ENCODE data around the gene ENDOV.
A peak's percentile ranks its signal among the peaks of the same experiment; 100 is the strongest.

The ENDOV gene

GRCh38 chr17:80414803-80415625, at the start of gene ENDOV:
Gene ENDOV, plus strand, starts transcription at chr17:80415167. Its CDS starts 28 bp downstream, at chr17:80415195.
- peak; percentile 92 to 94 for DNase-seq

GRCh38 chr17:80365983-80366382, 49.0 kb upstream of the ENDOV start:
- DNase-seq, result no peak

- no peak for DNase-seq
These were observed 47.5 kb upstream of the ENDOV start for GRCh38 chr17:80367503-80367902.

- DNase-seq, result no peak
These were observed 43.8 kb upstream of the ENDOV start for GRCh38 chr17:80371196-80371595.

GRCh38 chr17:80372456-80372855, 42.5 kb upstream of the ENDOV start:
- no peak for DNase-seq

GRCh38 chr17:80372922-80373570, 41.9 kb upstream of the ENDOV start:
- DNase-seq, result no peak

- DNase-seq, result no peak
These were observed 40.8 kb upstream of the ENDOV start for GRCh38 chr17:80374039-80374731.

- DNase-seq, result no peak
These were observed 40.0 kb upstream of the ENDOV start for GRCh38 chr17:80374732-80375585.

GRCh38 chr17:80376531-80376930, 38.4 kb upstream of the ENDOV start:
- DNase-seq, result no peak

- no peak for DNase-seq
These were observed 37.2 kb upstream of the ENDOV start for GRCh38 chr17:80377798-80378197.

GRCh38 chr17:80379348-80379747, 35.6 kb upstream of the ENDOV start:
- DNase-seq, result no peak

GRCh38 chr17:80380068-80380467, 34.9 kb upstream of the ENDOV start:
- no peak for DNase-seq

- no peak for DNase-seq
These were observed 34.4 kb upstream of the ENDOV start for GRCh38 chr17:80380555-80381002.

GRCh38 chr17:80381416-80381923, 33.5 kb upstream of the ENDOV start:
- no peak for DNase-seq

GRCh38 chr17:80382446-80382845, 32.5 kb upstream of the ENDOV start:
- DNase-seq, result no peak

GRCh38 chr17:80382956-80383355, 32.0 kb upstream of the ENDOV start:
- no peak for DNase-seq

GRCh38 chr17:80384078-80384960, 30.6 kb upstream of the ENDOV start:
- no peak for DNase-seq

- no peak for DNase-seq
These were observed 29.9 kb upstream of the ENDOV start for GRCh38 chr17:80385046-80385445.

GRCh38 chr17:80386341-80386740, 28.6 kb upstream of the ENDOV start:
- no peak for DNase-seq

- DNase-seq, result no peak
These were observed 27.9 kb upstream of the ENDOV start for GRCh38 chr17:80387071-80387470.

- DNase-seq, result no peak
These were observed 26.8 kb upstream of the ENDOV start for GRCh38 chr17:80388175-80388574.

All from stimulated activated CD4-positive, alpha-beta T cell treated with anti-CD3 and anti-CD28 coated beads, Interleukin-2, amount 100 ng/mL, for 24 hours (primary cell).